Keratinocyte (primary cell): ENCODE measurements around the gene ABHD2. TPM values are rescaled to one million over a fixed set of nuclear protein-coding genes. Genes with fewer than 3 reads are reported as not detected.
"Not testable (repeated sequence)": the region's sequence is repeated elsewhere in the genome, so short reads cannot be mapped to it uniquely, and the experiment has no call there.

Experiments used
- DNase-seq: peaks from one replicate; pipeline ENCODE4 v3.0.0-alpha.2; 2011; ENCODE audit warnings: low read depth, missing footprints, low spot score
- FAIRE-seq: peaks from 2 replicates; lab custom pipeline; 2011; peaks lifted over from hg19 to GRCh38; lab: Jason Lieb, UNC
- H2AFZ ChIP-seq: 2 replicates; pipeline ENCODE4 v1.6.0; 2012; ENCODE audit warnings: low read length, control low read depth, inconsistent platforms; ENCODE audit not compliant: control insufficient read depth
- H3K27ac ChIP-seq: 2 replicates; pipeline ENCODE4 v1.5.1; 2011; ENCODE audit warnings: low read length; ENCODE audit not compliant: control insufficient read depth, insufficient read depth
- H3K27me3 ChIP-seq: 3 replicates; pipeline ENCODE4 v1.6.0; 2011; ENCODE audit warnings: low read length; ENCODE audit not compliant: control insufficient read depth, insufficient read depth; ENCODE audit errors: extremely low read depth
- H3K36me3 ChIP-seq, 2 experiments: 2 replicates in 1 of 2; 3 replicates in 1 of 2; pipeline ENCODE4 v1.5.1; 2011; ENCODE audit warnings: low read length in 2 of 2, mild to moderate bottlenecking in 1 of 2; ENCODE audit not compliant: control insufficient read depth in 2 of 2, insufficient read depth in 2 of 2; ENCODE audit errors: extremely low read depth in 1 of 2
- H3K4me1 ChIP-seq: 3 replicates; pipeline ENCODE4 v1.5.1; 2011; ENCODE audit warnings: low read length; ENCODE audit not compliant: control insufficient read depth, insufficient read depth; ENCODE audit errors: extremely low read depth
- H3K4me2 ChIP-seq: 3 replicates; pipeline ENCODE4 v1.6.0; 2011; ENCODE audit warnings: low read depth, low read length; ENCODE audit not compliant: control insufficient read depth, insufficient read depth; ENCODE audit errors: extremely low read depth
- H3K4me3 ChIP-seq, 3 experiments: fragments of 200-600 bp in 1 of 3; sonication (generic) in 1 of 3; 2 replicates in 2 of 3; 3 replicates in 1 of 3; pipeline ENCODE4 v1.5.1; 2011 to 2016; ENCODE audit warnings: low read length in 3 of 3, mild to moderate bottlenecking in 3 of 3, control low read depth in 2 of 3, inconsistent platforms in 1 of 3, low read depth in 1 of 3, mixed read lengths in 1 of 3, mixed run types in 1 of 3, moderate library complexity in 1 of 3; ENCODE audit not compliant: control insufficient read depth in 2 of 3, insufficient read depth in 2 of 3; ENCODE audit errors: extremely low read depth in 1 of 3
- H3K79me2 ChIP-seq: 2 replicates; pipeline ENCODE4 v1.6.0; 2012; ENCODE audit warnings: low read length; ENCODE audit not compliant: control insufficient read depth, insufficient read depth
- H3K9ac ChIP-seq: 3 replicates; pipeline ENCODE4 v1.6.0; 2011; ENCODE audit warnings: low read length; ENCODE audit not compliant: control insufficient read depth, insufficient read depth; ENCODE audit errors: extremely low read depth
- H3K9me1 ChIP-seq: 3 replicates; pipeline ENCODE4 v1.6.0; 2011; ENCODE audit warnings: low read length; ENCODE audit not compliant: control insufficient read depth, insufficient read depth; ENCODE audit errors: extremely low read depth
- H3K9me3 ChIP-seq: 2 replicates; pipeline ENCODE4 v1.5.1; 2012; ENCODE audit warnings: low read depth, low read length; ENCODE audit not compliant: control insufficient read depth
- H4K20me1 ChIP-seq: 3 replicates; pipeline ENCODE4 v1.6.0; 2011; ENCODE audit warnings: low read length; ENCODE audit not compliant: control insufficient read depth, insufficient read depth; ENCODE audit errors: extremely low read depth
- EZH2 ChIP-seq: IDR thresholded peaks from one replicate; pipeline ENCODE4 v1.6.1; 2012; ENCODE audit warnings: inconsistent platforms, mild to moderate bottlenecking, low read length, moderate library complexity
- dilution Hi-C: fragments of 300-500 bp; cut with MboI; formaldehyde crosslinking; loops from one replicate; pipeline ENCODE4 v1.7.0; 2020; ENCODE audit warnings: low sequenced_read_pairs; ENCODE audit not compliant: extremely low pct_ligation_motif_present
- polyA plus RNA-seq, 5 experiments: library from polyadenylated mRNA; depleted of rRNA in 3 of 5; stranded (reverse) in 3 of 5; stranded (forward) in 1 of 5; unstranded in 1 of 5; fragments of >200 nt; gene quantifications; 1 replicate in 1 of 5; 2 replicates in 3 of 5; 3 replicates in 1 of 5; pipeline versions ENCODE4 v1.2.1 to v1.2.3, GENCODE V29; 2011 to 2012; ENCODE audit warnings: missing spikeins in 2 of 5, low read depth in 1 of 5, low replicate concordance in 1 of 5
- TF ChIP-seq, protein P1 (sequence below), 3 experiments: IDR thresholded peaks in 1 of 3; conservative IDR thresholded peaks in 1 of 3; optimal IDR thresholded peaks in 1 of 3; 2 replicates in 2 of 3; 3 replicates in 1 of 3; pipeline versions ENCODE3 to v1.5.1; 2011; ENCODE audit warnings: low read length in 3 of 3, mild to moderate bottlenecking in 3 of 3, moderate library complexity in 2 of 3, control low read depth in 1 of 3, inconsistent platforms in 1 of 3; ENCODE audit not compliant: insufficient read depth in 2 of 3; ENCODE audit errors: extremely low read depth in 1 of 3

ABHD2 gene
- polyA plus RNA-seq, 1 donor (not counting 4 experiments of a cell fraction or from before 2014, with no cell fraction given) = 22.8 TPM

DNA sequence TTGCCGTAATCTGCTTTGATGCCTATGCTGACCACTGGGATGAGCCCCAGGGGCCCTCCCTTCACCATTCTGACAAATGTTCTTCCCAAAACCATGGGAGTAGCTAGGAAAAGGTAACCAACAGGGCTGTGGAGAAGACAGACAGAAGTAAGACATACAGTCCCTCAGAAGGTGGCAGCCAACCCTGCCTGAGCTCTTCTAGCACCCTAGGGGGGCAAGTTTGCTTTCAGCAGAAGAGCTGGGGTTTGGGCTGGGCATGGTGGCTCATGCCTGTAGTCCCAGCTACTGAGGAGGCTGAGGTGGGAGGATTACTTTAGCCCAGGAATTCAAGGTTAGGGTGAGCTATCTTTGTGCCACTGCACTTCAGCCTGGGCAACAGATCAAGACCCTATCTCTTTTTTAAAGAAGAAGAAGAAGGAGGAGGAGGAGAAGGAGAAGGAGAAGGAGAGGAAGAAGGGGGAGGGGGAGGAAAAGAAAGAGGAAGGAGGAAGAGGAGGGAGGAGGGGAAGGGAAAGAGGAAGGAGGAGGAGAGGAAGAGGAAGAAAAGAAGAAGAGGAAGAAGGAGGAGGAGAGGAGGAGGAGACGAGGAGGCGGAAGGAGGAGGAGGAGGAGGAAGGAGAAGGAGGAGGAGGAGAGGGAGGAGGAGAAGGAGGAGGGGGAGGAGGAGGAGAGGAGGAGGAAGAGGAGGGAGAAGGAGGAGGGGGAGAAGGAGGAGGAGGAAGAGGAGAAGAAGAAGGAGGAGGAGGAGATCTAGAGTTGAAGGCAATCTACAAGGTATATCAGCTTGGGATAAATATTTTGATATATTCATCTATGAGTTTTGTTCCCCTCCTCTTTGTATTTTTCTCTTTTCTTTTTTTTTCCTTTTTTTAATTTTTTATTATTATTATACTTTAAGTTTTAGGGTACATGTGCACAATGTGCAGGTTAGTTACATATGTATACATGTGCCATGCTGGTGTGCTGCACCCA is 44.9 kb upstream of the ABHD2 start:
- Histone ChIP-seq H3K9ac (no peak overlapping the region), H3K27ac (no peak overlapping the region), H3K79me2 (no peaks in the 10 kb centered on the region), H3K4me1 (no peaks in the 10 kb centered on the region), H3K36me3 (no peaks in the 10 kb centered on the region), H2AFZ (no peak overlapping the region), H4K20me1 (no peaks in the 10 kb centered on the region), H3K4me2 (no peak overlapping the region), H3K27me3 (peaks cover 6% of the 10 kb centered on the region), H3K9me3 (no peaks in the 10 kb centered on the region), H3K9me1 (no peaks in the 10 kb centered on the region), H3K4me3 (no peak overlapping the region)
- DNase-seq = no peak
- dilution Hi-C loops = no loop called here
- no peak for FAIRE-seq
- TF ChIP-seq EZH2 = no peak
- TF ChIP-seq, protein P1, sequence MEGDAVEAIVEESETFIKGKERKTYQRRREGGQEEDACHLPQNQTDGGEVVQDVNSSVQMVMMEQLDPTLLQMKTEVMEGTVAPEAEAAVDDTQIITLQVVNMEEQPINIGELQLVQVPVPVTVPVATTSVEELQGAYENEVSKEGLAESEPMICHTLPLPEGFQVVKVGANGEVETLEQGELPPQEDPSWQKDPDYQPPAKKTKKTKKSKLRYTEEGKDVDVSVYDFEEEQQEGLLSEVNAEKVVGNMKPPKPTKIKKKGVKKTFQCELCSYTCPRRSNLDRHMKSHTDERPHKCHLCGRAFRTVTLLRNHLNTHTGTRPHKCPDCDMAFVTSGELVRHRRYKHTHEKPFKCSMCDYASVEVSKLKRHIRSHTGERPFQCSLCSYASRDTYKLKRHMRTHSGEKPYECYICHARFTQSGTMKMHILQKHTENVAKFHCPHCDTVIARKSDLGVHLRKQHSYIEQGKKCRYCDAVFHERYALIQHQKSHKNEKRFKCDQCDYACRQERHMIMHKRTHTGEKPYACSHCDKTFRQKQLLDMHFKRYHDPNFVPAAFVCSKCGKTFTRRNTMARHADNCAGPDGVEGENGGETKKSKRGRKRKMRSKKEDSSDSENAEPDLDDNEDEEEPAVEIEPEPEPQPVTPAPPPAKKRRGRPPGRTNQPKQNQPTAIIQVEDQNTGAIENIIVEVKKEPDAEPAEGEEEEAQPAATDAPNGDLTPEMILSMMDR (optimal IDR thresholded peaks at IDR 0.05 in 1 of 3, IDR thresholded peaks at IDR 0.05 in 1 of 3, conservative IDR thresholded peaks at IDR 0.05 in 1 of 3; ENCODE audit: extremely low read depth in 1 of 3, insufficient read depth in 2 of 3, low read length in 3 of 3) = no peak

- H3K27me3 ChIP-seq, H3K4me2 ChIP-seq, H2AFZ ChIP-seq, H4K20me1 ChIP-seq, dilution Hi-C loops, H3K9me3 ChIP-seq, H3K79me2 ChIP-seq, H3K36me3 ChIP-seq, H3K4me1 ChIP-seq, H3K9me1 ChIP-seq, H3K4me3 ChIP-seq, FAIRE-seq, H3K9ac ChIP-seq, DNase-seq, H3K27ac ChIP-seq: not testable (repeated sequence)
Measured at GRCh38 chr15:89049016-89049666, 39.1 kb upstream of the ABHD2 start.
